ENCODE results near the gene ERVMER34-1. TPM values are rescaled to one million over a fixed set of nuclear protein-coding genes. Genes with fewer than 3 reads are reported as not detected.

ERVMER34-1 gene
- total RNA-seq, 1 experiment from 2014 or later: 0.67 TPM

DNA sequence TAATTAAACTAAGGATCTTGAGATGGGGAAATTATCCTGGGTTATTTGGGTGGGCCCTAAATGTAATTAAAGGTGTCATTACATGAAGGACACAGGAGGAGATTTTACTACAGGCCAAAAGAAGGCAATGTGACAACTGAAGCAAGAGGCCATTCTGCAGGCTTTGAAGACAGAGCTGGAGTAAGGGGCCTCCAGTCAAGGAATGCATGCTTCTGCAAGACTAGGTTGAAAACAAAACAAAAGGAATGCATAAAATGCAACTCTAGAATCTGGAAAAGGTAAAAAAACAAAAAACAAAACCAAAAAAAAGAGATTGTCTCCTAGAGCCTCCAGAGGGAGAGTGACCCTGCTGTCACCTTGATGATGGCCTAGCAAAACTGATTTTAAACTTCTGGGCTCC lies 21.6 kb downstream of the ERVMER34-1 start:
- intact Hi-C loops (cut with micrococcal nuclease; ENCODE audit: unreplicated experiment) (no loop called here), in situ Hi-C loops (cut with HindIII; ENCODE audit: low pct_unique_long_range_greater_than_20kb, low sequenced_read_pairs) (no loop called here)
- ATAC-seq (no peak), DNase-seq (ENCODE audit: low read depth, low spot score) (no peak)
- TF ChIP-seq, protein P1, sequence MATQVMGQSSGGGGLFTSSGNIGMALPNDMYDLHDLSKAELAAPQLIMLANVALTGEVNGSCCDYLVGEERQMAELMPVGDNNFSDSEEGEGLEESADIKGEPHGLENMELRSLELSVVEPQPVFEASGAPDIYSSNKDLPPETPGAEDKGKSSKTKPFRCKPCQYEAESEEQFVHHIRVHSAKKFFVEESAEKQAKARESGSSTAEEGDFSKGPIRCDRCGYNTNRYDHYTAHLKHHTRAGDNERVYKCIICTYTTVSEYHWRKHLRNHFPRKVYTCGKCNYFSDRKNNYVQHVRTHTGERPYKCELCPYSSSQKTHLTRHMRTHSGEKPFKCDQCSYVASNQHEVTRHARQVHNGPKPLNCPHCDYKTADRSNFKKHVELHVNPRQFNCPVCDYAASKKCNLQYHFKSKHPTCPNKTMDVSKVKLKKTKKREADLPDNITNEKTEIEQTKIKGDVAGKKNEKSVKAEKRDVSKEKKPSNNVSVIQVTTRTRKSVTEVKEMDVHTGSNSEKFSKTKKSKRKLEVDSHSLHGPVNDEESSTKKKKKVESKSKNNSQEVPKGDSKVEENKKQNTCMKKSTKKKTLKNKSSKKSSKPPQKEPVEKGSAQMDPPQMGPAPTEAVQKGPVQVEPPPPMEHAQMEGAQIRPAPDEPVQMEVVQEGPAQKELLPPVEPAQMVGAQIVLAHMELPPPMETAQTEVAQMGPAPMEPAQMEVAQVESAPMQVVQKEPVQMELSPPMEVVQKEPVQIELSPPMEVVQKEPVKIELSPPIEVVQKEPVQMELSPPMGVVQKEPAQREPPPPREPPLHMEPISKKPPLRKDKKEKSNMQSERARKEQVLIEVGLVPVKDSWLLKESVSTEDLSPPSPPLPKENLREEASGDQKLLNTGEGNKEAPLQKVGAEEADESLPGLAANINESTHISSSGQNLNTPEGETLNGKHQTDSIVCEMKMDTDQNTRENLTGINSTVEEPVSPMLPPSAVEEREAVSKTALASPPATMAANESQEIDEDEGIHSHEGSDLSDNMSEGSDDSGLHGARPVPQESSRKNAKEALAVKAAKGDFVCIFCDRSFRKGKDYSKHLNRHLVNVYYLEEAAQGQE (IDR thresholded peaks at IDR 0.05; ENCODE audit: insufficient read depth in 1 of 2, low read depth in 2 of 2, low read length in 1 of 2): no peak
- no peak for TF ChIP-seq SIN3A (IDR thresholded peaks at IDR 0.05; ENCODE audit: borderline replicate concordance, insufficient read depth, low read depth, low read length)
- TF ChIP-seq, protein P2, sequence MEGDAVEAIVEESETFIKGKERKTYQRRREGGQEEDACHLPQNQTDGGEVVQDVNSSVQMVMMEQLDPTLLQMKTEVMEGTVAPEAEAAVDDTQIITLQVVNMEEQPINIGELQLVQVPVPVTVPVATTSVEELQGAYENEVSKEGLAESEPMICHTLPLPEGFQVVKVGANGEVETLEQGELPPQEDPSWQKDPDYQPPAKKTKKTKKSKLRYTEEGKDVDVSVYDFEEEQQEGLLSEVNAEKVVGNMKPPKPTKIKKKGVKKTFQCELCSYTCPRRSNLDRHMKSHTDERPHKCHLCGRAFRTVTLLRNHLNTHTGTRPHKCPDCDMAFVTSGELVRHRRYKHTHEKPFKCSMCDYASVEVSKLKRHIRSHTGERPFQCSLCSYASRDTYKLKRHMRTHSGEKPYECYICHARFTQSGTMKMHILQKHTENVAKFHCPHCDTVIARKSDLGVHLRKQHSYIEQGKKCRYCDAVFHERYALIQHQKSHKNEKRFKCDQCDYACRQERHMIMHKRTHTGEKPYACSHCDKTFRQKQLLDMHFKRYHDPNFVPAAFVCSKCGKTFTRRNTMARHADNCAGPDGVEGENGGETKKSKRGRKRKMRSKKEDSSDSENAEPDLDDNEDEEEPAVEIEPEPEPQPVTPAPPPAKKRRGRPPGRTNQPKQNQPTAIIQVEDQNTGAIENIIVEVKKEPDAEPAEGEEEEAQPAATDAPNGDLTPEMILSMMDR (IDR thresholded peaks at IDR 0.05): no peak
- no peak for TF ChIP-seq POLR2AphosphoS5 (IDR thresholded peaks at IDR 0.05; ENCODE audit: low read depth, low read length)
- POLR2A ChIA-PET: no interaction called here
- no peak overlapping the region for H3K27ac ChIP-seq (ENCODE audit: low read length)
- no peaks in the 10 kb centered on the region for H3K9me3 ChIP-seq (ENCODE audit: control insufficient read depth, insufficient read depth, low read depth, low read length)
- BruUV-seq (replicated peaks): no TSS peak
- CTCF ChIA-PET: no interaction called here
- no peaks in the 10 kb centered on the region for H3K36me3 ChIP-seq (ENCODE audit: control insufficient read depth, insufficient read depth, low read length)
- no peak overlapping the region for H3K4me3 ChIP-seq (ENCODE audit: low read depth in 2 of 2, low read length in 2 of 2)
- no peaks in the 10 kb centered on the region for H3K27me3 ChIP-seq (ENCODE audit: control insufficient read depth, insufficient read depth, low read length)
- no peaks in the 10 kb centered on the region for H3K4me1 ChIP-seq (ENCODE audit: control insufficient read depth, insufficient read depth, low read length)

DNA sequence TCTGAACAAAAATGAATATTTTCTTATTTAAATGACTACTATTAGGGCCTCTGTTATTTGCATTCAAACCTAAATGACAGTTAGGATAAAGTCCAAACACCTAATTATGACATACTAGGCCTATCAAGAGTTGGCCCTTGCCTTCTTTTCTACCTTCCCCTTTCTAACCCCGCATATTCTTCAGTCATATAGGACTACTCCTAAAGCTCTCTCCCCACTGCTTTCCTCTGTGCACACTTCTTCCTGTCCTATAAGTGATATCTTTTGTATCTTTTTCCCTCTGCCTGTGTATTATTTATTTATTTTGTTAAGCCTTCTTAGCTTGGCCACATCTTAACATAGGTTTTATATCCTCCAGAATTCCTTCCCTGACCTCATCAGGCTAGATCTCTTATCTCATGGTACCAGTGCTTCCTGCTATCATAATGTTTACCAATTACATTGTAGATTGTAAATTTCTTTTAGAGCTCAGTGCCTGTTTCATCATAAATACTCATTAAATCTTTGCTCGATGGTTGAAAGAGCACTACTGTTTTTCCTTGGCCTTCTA lies 22.5 kb downstream of the ERVMER34-1 start:
- DNase-seq (ENCODE audit: low read depth, low spot score): no peak
- intact Hi-C loops (cut with micrococcal nuclease; ENCODE audit: unreplicated experiment) (no loop called here), in situ Hi-C loops (cut with HindIII; ENCODE audit: low pct_unique_long_range_greater_than_20kb, low sequenced_read_pairs) (no loop called here)
- Histone ChIP-seq H3K4me3 (ENCODE audit: low read depth in 2 of 2, low read length in 2 of 2) (no peak overlapping the region), H3K27me3 (ENCODE audit: control insufficient read depth, insufficient read depth, low read length) (no peaks in the 10 kb centered on the region), H3K4me1 (ENCODE audit: control insufficient read depth, insufficient read depth, low read length) (no peaks in the 10 kb centered on the region), H3K9me3 (ENCODE audit: control insufficient read depth, insufficient read depth, low read depth, low read length) (no peaks in the 10 kb centered on the region), H3K36me3 (ENCODE audit: control insufficient read depth, insufficient read depth, low read length) (no peaks in the 10 kb centered on the region), H3K27ac (ENCODE audit: low read length) (no peak overlapping the region)
- TF ChIP-seq, protein P2 (IDR thresholded peaks at IDR 0.05): no peak
- no peak for TF ChIP-seq POLR2AphosphoS5 (IDR thresholded peaks at IDR 0.05; ENCODE audit: low read depth, low read length)
- no peak for TF ChIP-seq SIN3A (IDR thresholded peaks at IDR 0.05; ENCODE audit: borderline replicate concordance, insufficient read depth, low read depth, low read length)
- TF ChIP-seq, protein P1 (IDR thresholded peaks at IDR 0.05; ENCODE audit: insufficient read depth in 1 of 2, low read depth in 2 of 2, low read length in 1 of 2): no peak
- TF ChIP-seq TCF7L2 (IDR thresholded peaks at IDR 0.05; ENCODE audit: low read depth, low read length): no peak
- POLR2A ChIA-PET: no interaction called here
- ATAC-seq: no peak
- no TSS peak for BruUV-seq (replicated peaks)
- CTCF ChIA-PET: no interaction called here

All from Panc1 (cell line).